GM12873 (cell line): ENCODE measurements around the gene SMG6.
A peak's percentile ranks its signal among the peaks of the same experiment; 100 is the strongest.

Source experiments
- TF ChIP-seq, protein P1 (sequence below): IDR thresholded peaks from 2 replicates; pipeline ENCODE4 v1.5.1; 2012; ENCODE audit warnings: low read depth, mild to moderate bottlenecking, moderate library complexity, low read length, control low read depth; ENCODE audit not compliant: insufficient read depth; ENCODE audit errors: missing control alignments

SMG6 gene

DNA sequence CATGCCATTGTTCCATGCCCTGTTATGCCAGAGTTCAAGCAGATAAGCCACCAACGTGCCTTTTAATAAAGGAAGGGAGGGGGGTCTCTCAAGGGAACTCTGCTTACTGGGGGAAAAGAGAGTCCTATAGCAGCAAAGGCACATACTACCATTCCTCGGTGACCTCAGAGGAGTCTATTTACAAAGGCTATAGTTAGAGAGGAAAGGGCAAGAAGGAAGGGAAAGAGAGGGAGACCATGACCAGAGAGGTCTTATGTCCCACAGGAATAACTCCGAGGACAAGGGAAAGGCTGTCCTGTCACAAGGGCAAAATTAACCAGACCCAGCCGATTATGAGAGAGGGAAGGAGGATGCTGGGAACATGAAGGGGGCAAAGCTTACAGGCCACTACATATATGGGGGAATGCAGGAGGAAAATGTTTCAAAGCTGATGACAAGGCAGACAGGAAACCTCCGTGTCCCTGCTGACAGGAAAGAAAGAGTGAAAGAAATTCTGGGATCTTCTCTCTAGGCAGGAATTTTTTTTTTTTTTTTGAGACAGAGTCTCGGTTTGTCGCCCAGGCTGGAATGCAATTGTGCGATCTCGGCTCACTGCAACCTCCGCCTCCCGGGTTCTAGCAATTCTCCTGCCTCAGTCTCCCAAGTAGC lies 197.2 kb downstream of the SMG6 start:
- TF ChIP-seq, protein P1, sequence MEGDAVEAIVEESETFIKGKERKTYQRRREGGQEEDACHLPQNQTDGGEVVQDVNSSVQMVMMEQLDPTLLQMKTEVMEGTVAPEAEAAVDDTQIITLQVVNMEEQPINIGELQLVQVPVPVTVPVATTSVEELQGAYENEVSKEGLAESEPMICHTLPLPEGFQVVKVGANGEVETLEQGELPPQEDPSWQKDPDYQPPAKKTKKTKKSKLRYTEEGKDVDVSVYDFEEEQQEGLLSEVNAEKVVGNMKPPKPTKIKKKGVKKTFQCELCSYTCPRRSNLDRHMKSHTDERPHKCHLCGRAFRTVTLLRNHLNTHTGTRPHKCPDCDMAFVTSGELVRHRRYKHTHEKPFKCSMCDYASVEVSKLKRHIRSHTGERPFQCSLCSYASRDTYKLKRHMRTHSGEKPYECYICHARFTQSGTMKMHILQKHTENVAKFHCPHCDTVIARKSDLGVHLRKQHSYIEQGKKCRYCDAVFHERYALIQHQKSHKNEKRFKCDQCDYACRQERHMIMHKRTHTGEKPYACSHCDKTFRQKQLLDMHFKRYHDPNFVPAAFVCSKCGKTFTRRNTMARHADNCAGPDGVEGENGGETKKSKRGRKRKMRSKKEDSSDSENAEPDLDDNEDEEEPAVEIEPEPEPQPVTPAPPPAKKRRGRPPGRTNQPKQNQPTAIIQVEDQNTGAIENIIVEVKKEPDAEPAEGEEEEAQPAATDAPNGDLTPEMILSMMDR: no peak

DNA sequence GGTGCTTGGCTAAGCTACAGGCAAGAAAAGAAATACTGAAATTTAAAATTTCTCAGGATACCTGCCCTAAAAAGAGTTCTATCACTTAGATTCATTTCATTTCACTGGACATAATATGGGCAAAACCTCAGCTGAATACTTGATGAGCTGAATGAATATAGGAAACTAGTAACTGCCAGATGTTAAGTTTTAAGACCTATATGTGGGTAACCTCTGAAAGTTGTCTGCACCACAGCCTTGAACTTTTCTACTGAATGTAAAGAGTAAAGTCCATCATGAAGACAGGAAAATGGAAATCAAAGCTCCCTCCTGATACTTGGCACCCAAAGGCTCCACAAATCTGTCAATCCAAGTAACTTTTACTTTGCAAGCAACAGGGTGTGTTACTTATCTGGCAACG lies 197.9 kb downstream of the SMG6 start:
- TF ChIP-seq, protein P1: no peak

DNA sequence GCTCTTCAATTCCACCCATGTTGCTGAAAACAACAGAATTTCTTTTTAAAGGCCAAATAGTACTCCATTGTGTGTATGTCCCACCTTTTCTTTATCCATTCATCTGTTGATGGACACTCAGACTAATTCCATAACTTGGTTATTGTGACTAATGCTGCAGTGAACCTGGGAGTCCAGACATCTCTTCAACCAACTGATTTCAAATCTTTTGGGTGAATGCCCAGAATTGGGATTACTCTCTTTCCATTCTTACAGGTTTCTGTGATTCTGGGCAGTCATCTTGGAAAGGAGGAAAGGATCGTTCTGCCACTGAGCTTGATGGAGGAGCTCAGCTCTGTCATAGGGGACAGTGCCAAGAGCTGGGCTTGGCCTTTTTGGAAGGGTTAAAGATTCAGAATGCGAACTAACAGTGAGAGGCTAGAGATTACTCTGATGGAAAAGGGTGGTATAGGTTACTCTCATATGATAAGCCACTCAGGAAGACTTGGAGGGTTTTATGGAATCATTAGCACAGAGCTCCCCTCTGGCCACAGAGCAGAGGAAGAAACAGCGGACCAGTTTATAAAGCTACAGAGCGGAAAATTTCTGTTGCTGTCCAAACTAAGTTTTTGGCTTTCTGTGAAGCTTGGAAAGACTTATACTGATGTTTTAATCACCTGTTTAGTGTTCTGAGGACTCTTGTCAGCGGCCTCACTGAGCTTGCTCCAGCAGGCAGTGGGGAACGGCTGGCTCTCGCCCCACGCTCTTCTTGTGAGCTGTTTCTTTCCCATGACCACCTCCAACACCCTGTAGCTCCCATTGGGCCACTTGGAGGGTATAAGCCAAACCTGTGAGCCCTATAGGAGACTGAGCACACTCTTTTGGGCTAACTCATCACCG lies 200.4 kb downstream of the SMG6 start:
- TF ChIP-seq, protein P1: no peak

DNA sequence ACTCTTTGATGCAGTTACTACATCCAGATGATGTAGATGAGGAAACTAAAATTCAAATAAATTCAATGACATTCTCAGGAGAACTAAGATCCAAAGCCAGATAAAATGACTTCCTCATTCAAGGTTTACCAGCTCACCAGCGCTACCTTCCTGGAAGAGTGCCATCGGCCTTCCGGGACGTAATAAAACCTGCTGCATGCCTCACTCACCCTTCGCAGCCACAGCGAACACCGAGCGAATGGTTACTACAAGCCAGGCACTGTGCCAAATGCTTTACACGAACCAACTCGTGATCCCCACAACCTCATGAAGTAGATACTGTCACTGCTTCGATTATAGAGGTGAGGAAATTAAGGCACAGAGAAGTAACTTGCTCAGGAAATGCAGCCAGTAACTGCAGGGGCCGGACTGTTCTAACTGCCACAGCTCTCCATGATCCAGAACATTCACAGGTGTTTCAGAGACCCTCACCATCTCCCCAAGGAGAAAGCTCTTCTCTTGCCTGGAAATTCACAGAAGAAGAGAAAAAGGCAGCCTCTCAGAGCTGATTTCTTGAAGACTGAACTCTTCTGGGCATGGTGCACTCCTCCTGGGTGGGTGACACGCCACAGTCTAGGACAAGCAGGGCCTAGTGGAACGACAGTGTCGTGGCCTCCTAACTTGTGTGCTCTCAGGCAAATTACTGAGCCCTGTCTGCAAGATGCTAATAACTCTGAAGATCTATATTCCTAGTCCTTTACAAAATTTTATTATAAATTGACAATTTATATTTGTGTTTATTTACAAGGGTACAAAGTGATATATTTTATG lies 201.9 kb downstream of the SMG6 start:
- TF ChIP-seq, protein P1: no peak

DNA sequence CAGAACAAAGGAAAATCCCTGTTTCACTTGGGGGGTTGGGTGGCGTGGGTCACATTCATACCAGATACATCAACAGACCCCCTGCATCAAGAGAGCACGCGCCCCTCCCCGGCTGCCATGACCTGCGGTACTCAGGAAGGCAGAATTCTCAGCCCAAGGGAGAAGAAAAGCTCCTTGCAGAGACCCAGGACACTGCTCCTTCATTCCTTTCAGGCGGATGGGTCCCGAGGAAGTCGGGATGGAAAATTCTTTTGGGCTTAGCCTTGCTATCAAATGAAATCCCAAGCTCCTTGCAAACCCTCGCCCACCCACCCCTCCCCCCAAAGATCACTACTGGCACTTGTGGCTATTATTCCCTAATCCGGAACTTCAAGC lies 208.1 kb downstream of the SMG6 start:
- TF ChIP-seq, protein P1: no peak

DNA sequence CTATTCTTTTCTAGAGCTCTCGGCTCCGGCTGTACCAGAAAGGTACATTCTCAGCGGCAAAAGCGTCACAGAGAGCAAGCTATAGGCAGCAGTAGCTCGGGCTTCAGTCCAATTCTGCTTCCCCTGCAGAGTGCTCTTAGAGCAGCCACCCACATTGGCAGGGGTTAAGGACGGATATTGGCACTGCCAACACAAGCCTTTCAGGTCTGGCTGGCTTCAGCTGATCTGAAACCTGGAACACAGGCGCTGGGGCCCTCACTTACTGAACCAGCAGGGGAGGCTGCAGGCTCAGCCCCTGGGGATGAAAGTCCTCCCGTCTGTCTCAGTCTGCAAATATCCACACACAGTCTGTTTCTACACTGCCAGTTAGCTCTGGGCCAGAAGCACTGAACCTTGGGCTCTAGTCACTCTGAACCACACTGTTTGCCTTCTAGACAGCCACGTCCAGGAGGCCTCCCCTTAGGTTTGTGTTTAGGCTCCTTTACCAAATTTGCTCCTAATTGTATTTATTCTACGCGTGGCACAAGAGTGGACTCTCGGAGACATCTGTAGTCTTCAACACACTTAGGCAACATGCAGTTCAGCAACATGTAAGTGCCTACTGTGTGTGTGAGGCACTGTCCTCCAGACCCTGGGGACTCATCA lies 208.6 kb downstream of the SMG6 start:
- TF ChIP-seq, protein P1: peak; percentile 67
